K562 (cell line): ENCODE data around the gene HPRT1. TPM values are rescaled to one million over a fixed set of nuclear protein-coding genes. Genes with fewer than 3 reads are reported as not detected.

Experiments
- ATAC-seq: fragments of 200-7000 bp; cut with Tn5 transposase; 3 replicates; pipeline ENCODE4 v1.9.1; 2020; ENCODE audit warnings: moderate library complexity
- BruUV-seq: library from RNA; stranded (reverse); fragments of 400-500 nt; replicated peaks from 2 replicates; lab custom pipeline; 2021; lab: Mats Ljungman, UMichigan
- CTCF ChIA-PET: fragments of 300-600 bp; formaldehyde crosslinking; extraction: SDS; loops from one replicate; lab custom pipeline; 2021; ENCODE audit warnings: low intra/inter-chr PET ratio; lab: Yijun Ruan, JAX
- POLR2A ChIA-PET: fragments of 300-600, 350-650 bp; sonication (Branson Sonifier 250); formaldehyde crosslinking; extraction: SDS; loops from one replicate; lab custom pipeline; 2021; ENCODE audit warnings: antibody characterized with exemption, inconsistent platforms; lab: Yijun Ruan, JAX
- DNase-seq, 4 experiments: peaks; one replicate each; pipeline versions ENCODE4 v3.0.0 to v3.0.0-alpha.2; 2011 to 2018; ENCODE audit warnings: low spot score in 3 of 4, mixed read lengths in 3 of 4; ENCODE audit errors: extremely low read depth in 1 of 4
- FAIRE-seq: peaks from 2 replicates; lab custom pipeline; 2011; peaks lifted over from hg19 to GRCh38; lab: Jason Lieb, UNC
- H2AFZ ChIP-seq: 2 replicates; pipeline ENCODE4 v1.6.0; 2011; ENCODE audit warnings: low read depth, low read length, control low read depth, inconsistent platforms
- H3K27ac ChIP-seq: fragments of 200-600 bp; 3 replicates; pipeline ENCODE4 v1.8.0; 2011; ENCODE audit warnings: low read depth, mild to moderate bottlenecking, control low read depth, inconsistent platforms, low read length, moderate library complexity, mixed read lengths; ENCODE audit errors: extremely low read depth
- H3K27me3 ChIP-seq, 2 experiments: fragments of 300-600 bp in 1 of 2; 2 replicates in 1 of 2; 3 replicates in 1 of 2; pipeline versions ENCODE4 v1.6.0 to v1.8.0; 2011; ENCODE audit warnings: inconsistent platforms in 2 of 2, low read length in 2 of 2, mild to moderate bottlenecking in 1 of 2, mixed read lengths in 1 of 2, moderate library complexity in 1 of 2; ENCODE audit not compliant: control insufficient read depth in 2 of 2, insufficient read depth in 2 of 2
- H3K36me3 ChIP-seq: fragments of 300-600 bp; 3 replicates; pipeline ENCODE4 v1.8.0; 2011; ENCODE audit warnings: mild to moderate bottlenecking, low read length, inconsistent platforms; ENCODE audit not compliant: control insufficient read depth, insufficient read depth
- H3K4me1 ChIP-seq, 2 experiments: fragments of 200-600 bp in 1 of 2; replicated peaks in 1 of 2; 2 replicates in 1 of 2; 3 replicates in 1 of 2; pipeline versions ENCODE4 v1.5.1 to v1.8.0; 2011; ENCODE audit warnings: inconsistent platforms in 2 of 2, low read length in 2 of 2, mild to moderate bottlenecking in 1 of 2, mixed read lengths in 1 of 2, moderate library complexity in 1 of 2; ENCODE audit not compliant: control insufficient read depth in 2 of 2, insufficient read depth in 2 of 2
- H3K4me2 ChIP-seq: 2 replicates; pipeline ENCODE4 v1.6.1; 2011; ENCODE audit warnings: low read length, control low read depth, inconsistent platforms, mixed read lengths; ENCODE audit not compliant: insufficient read depth
- H3K4me3 ChIP-seq: fragments of 200-600 bp; sonication (generic), shearing (Covaris generic); 2 replicates; pipeline ENCODE4 v1.5.1; 2016; ENCODE audit warnings: control low read depth, inconsistent platforms
- H3K79me2 ChIP-seq: fragments of 200-600 bp; 3 replicates; pipeline ENCODE4 v1.8.0; 2011; ENCODE audit warnings: low read length, inconsistent platforms; ENCODE audit not compliant: control insufficient read depth, insufficient read depth
- H3K9ac ChIP-seq, 2 experiments: 2 replicates each; pipeline versions ENCODE4 v1.6.0 to v1.6.1; 2011; ENCODE audit warnings: low read depth in 2 of 2, low read length in 2 of 2, control low read depth in 1 of 2, inconsistent platforms in 1 of 2, mild to moderate bottlenecking in 1 of 2, mixed read lengths in 1 of 2; ENCODE audit not compliant: insufficient read depth in 1 of 2
- H3K9me1 ChIP-seq: one replicate; pipeline ENCODE4 v1.6.0; 2011; ENCODE audit warnings: inconsistent platforms, mild to moderate bottlenecking, low read length, moderate library complexity; ENCODE audit not compliant: control insufficient read depth, insufficient read depth
- H3K9me3 ChIP-seq: replicated peaks from 2 replicates; pipeline ENCODE4 v1.5.1; 2011; ENCODE audit warnings: low read depth, low read length, inconsistent platforms; ENCODE audit not compliant: control insufficient read depth, insufficient read depth
- H4K20me1 ChIP-seq: replicated peaks from 2 replicates; pipeline ENCODE4 v1.6.1; 2011; ENCODE audit warnings: low read length, inconsistent platforms, mixed read lengths; ENCODE audit not compliant: control insufficient read depth, insufficient read depth
- CCAR2 ChIP-seq: fragments of 200-400 bp; formaldehyde crosslinking; IDR thresholded peaks from 2 replicates; pipeline ENCODE4 v1.6.1; 2017; ENCODE audit warnings: mild to moderate bottlenecking, low read depth, low read length
- CEBPG ChIP-seq, 3 experiments: fragments of 200-800 bp in 1 of 3; sonication (Bioruptor generic) in 1 of 3; sonication (generic) in 1 of 3; formaldehyde crosslinking in 1 of 3; IDR thresholded peaks in 2 of 3; conservative IDR thresholded peaks in 1 of 3; 2 replicates each; pipeline versions ENCODE4 v1.6.1 to v1.8.0; 2016 to 2022; ENCODE audit warnings: missing compliant biosample characterization in 2 of 3, missing genetic modification characterization in 2 of 3, mild to moderate bottlenecking in 1 of 3, missing genetic modification reagents in 1 of 3
- E2F3 ChIP-seq: fragments of 250-450 bp; sonication (Bioruptor Pico); IDR thresholded peaks from 2 replicates; pipeline ENCODE4 v1.4.0; 2020; ENCODE audit warnings: mild to moderate bottlenecking
- FOXJ3 ChIP-seq: sonication (generic); formaldehyde crosslinking; IDR thresholded peaks from 2 replicates; pipeline ENCODE4 v1.4.0; 2020; ENCODE audit warnings: mild to moderate bottlenecking, missing genetic modification reagents
- HDAC6 ChIP-seq: IDR thresholded peaks from 2 replicates; pipeline ENCODE4 v1.6.1; 2012; ENCODE audit warnings: low read depth, mild to moderate bottlenecking, control low read depth, inconsistent platforms, low read length, moderate library complexity
- NUFIP1 ChIP-seq: fragments of 450-650 bp; IDR thresholded peaks from 2 replicates; pipeline ENCODE4 v1.6.1; 2018; ENCODE audit not compliant: partially characterized antibody
- POLR3A ChIP-seq: IDR thresholded peaks from 2 replicates; pipeline ENCODE4 v1.6.1; 2011; ENCODE audit warnings: borderline replicate concordance, mild to moderate bottlenecking, moderate library complexity; ENCODE audit not compliant: insufficient read length, insufficient read depth; ENCODE audit errors: extremely low read depth
- TRIM28 ChIP-seq: fragments of 450-650 bp; IDR thresholded peaks from 2 replicates; pipeline ENCODE4 v1.6.1; 2017
- ZFP30 ChIP-seq: fragments of 250-450 bp; sonication (Bioruptor Pico); IDR thresholded peaks from 2 replicates; pipeline ENCODE4 v1.8.0; 2022; ENCODE audit warnings: moderate library complexity, mild to moderate bottlenecking, inconsistent platforms, borderline replicate concordance
- ZNF232 ChIP-seq: sonication (generic); formaldehyde crosslinking; IDR thresholded peaks from 2 replicates; pipeline ENCODE4 v1.8.0; 2022; ENCODE audit warnings: mild to moderate bottlenecking, missing genetic modification reagents
- WGBS: fragments of 100-300 bp; shearing (Covaris generic); methylation state at CpG from one replicate; pipeline ENCODE4 v1.1.6; 2016; ENCODE audit warnings: low coverage, mixed read lengths; ENCODE audit not compliant: insufficient coverage; ENCODE audit errors: missing lambda C conversion rate; 5-methylcytosine and 5-hydroxymethylcytosine counted together
- in situ Hi-C: fragments of 300-500 bp; cut with MboI; formaldehyde crosslinking; loops from 4 replicates; pipeline ENCODE4 v1.15.0; 2018; ENCODE audit warnings: inconsistent platforms, mixed read lengths
- intact Hi-C: fragments of 100-400 bp; cut with micrococcal nuclease; formaldehyde crosslinking; loops from 2 replicates; pipeline ENCODE4 v1.14.2; 2022
- polyA plus RNA-seq, 8 experiments: library from polyadenylated mRNA; depleted of rRNA in 4 of 8; stranded (reverse) in 5 of 8; unstranded in 3 of 8; fragments of >200 nt; fragmentation: Nextera tagmentation in 2 of 8; fragmentation: Illumina TruSeq in 1 of 8; extraction: Ambion mirVana in 2 of 8; extraction: Trizol in 1 of 8; gene quantifications; 2 replicates each; pipeline versions ENCODE4 v1.2.1 to v1.2.3, GENCODE V29; 2011 to 2014; ENCODE audit warnings: inconsistent platforms in 1 of 8, missing spikeins in 1 of 8
- total RNA-seq, 7 experiments: library from RNA; depleted of rRNA in 6 of 7; stranded (reverse); fragments of >200 nt in 6 of 7; fragmentation: Illumina TruSeq in 2 of 7; extraction: Trizol in 2 of 7; gene quantifications; 2 replicates each; pipeline versions ENCODE4 v1.2.1 to v1.2.3, GENCODE V29; 2011 to 2021; ENCODE audit warnings: low replicate concordance in 1 of 7

The HPRT1 gene
- total and polyA plus RNA-seq, 9 of the 15 experiments (the other 6 are each of a cell fraction or from before 2014, with no cell fraction given): 24.4 to 158 (median 104) TPM

- TF ChIP-seq NUFIP1 (no peak), CCAR2 (no peak), E2F3 (no peak), FOXJ3 (no peak), TRIM28 (no peak), ZFP30 (CRISPR knock-in tag) (no peak), POLR3A (no peak), CEBPG (CRISPR knock-in tag; IDR thresholded peaks at IDR 0.05) (no peak), CEBPG (tag; conservative IDR thresholded peaks at IDR 0.05 in 1 of 2, IDR thresholded peaks at IDR 0.05 in 1 of 2) (no peak), ZNF232 (CRISPR knock-in tag) (no peak), HDAC6 (no peak)
- H3K27me3 ChIP-seq: no peaks in the 10 kb centered on the region
- intact Hi-C loops (no loop called here), in situ Hi-C loops (no loop called here)
- no TSS peak for BruUV-seq
- H3K4me1 ChIP-seq: no peaks in the 10 kb centered on the region; a peak in 1 of 5 replicates
- no peak overlapping the region for H3K9ac ChIP-seq
- WGBS: 77% methylated on average over 14 of the region's 15 CpGs
- H3K4me3 ChIP-seq: no peak overlapping the region
- no peaks in the 10 kb centered on the region for H3K36me3 ChIP-seq
- H3K4me2 ChIP-seq: no peak overlapping the region
- no peak overlapping the region for H2AFZ ChIP-seq
- CTCF ChIA-PET: no interaction called here
- H3K79me2 ChIP-seq: no peaks in the 10 kb centered on the region
- no peaks in the 10 kb centered on the region for H3K9me1 ChIP-seq
- no peak overlapping the region for H3K27ac ChIP-seq
- H3K9me3 ChIP-seq: no peaks in the 10 kb centered on the region
- ATAC-seq (no peak), FAIRE-seq (no peak), DNase-seq (no peak)
- no peaks in the 10 kb centered on the region for H4K20me1 ChIP-seq
- POLR2A ChIA-PET: no interaction called here
These were observed 65.3 kb downstream of the HPRT1 start for GRCh38 chrX:134525086-134525792.
